Lower leg skin (tissue), 4 donors: ENCODE measurements around the gene PSMA7. TPM values are rescaled to one million over a fixed set of nuclear protein-coding genes. Genes with fewer than 3 reads are reported as not detected.

Source experiments
- DNase-seq, 2 donors: peaks; one replicate each; pipeline ENCODE4 v3.0.0-alpha.2; 2019; ENCODE audit warnings: low spot score in 2 of 2
- H3K4me3 ChIP-seq: fragments of 200-600 bp; sonication (generic); 2 replicates; pipeline ENCODE4 v1.5.1; 2017; ENCODE audit warnings: mild to moderate bottlenecking, low read depth; ENCODE audit not compliant: poor library complexity, severe bottlenecking
- POLR2A ChIP-seq, 2 donors: fragments of 450-650 bp; IDR thresholded peaks; one replicate each; pipeline ENCODE4 v1.6.1; 2016 to 2017; ENCODE audit warnings: antibody characterized with exemption in 2 of 2, mild to moderate bottlenecking in 1 of 2, moderate library complexity in 1 of 2
- WGBS, 2 donors: methylation state at CpG; one replicate each; pipeline ENCODE4 v1.1.5; 2018; 5-methylcytosine and 5-hydroxymethylcytosine counted together
- intact Hi-C: fragments of 100-400 bp; cut with DNase I; formaldehyde crosslinking; loops from one replicate; pipeline ENCODE4 v1.15.0; 2023; ENCODE audit warnings: low total_unique reads
- total RNA-seq, 4 donors: library from RNA; depleted of rRNA; stranded (reverse); fragments of >200 nt; gene quantifications; one replicate each; pipeline ENCODE4 v1.1.0, GENCODE V29; 2016
- TF ChIP-seq, protein P1 (sequence below), 3 donors: fragments of 450-650 bp; IDR thresholded peaks; one replicate each; pipeline ENCODE4 v1.5.1; 2016; ENCODE audit warnings: antibody characterized with exemption in 3 of 3, mild to moderate bottlenecking in 3 of 3, moderate library complexity in 2 of 3

PSMA7 gene
- total RNA-seq, 4 donors from 2014 or later = 200 to 240 (median 225) TPM

DNA sequence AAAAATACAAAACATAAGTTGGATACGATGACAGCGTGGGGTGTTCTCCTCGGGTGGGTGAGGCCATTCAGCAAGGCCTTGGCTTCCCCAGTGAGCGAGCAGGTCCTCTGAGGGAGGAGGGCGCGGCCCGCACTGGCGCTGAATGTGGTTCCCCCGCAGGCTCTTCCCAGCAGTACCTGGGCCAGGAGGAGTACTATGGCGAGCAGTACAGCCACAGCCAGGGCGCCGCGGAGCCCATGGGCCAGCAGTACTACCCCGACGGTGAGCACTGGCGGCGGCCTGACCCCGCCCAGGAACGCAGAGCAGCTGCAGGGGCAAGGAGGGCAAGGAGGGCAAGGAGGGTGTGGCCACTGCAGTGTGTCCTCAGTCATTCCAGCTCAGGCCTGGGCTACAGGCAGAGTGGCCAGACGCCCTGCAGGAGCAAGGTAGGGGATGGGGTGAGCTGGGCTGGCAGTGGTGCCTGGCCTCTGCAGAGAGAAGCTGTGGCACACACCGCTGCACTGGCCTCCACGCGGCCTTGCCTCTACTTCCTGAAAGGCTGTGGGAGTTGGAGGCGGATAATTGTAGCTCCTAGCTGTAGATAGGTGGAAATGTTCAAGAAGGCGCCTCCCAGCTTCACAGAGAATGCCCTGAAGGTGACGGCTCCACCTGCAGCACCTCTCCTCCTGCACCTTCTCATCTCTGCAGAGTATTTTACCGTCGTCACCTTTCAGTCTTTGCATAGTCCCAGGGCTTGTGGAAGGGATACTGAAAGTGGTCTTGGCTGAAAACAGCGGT lies 21.0 kb upstream of the PSMA7 start:
- TF ChIP-seq, protein P1, sequence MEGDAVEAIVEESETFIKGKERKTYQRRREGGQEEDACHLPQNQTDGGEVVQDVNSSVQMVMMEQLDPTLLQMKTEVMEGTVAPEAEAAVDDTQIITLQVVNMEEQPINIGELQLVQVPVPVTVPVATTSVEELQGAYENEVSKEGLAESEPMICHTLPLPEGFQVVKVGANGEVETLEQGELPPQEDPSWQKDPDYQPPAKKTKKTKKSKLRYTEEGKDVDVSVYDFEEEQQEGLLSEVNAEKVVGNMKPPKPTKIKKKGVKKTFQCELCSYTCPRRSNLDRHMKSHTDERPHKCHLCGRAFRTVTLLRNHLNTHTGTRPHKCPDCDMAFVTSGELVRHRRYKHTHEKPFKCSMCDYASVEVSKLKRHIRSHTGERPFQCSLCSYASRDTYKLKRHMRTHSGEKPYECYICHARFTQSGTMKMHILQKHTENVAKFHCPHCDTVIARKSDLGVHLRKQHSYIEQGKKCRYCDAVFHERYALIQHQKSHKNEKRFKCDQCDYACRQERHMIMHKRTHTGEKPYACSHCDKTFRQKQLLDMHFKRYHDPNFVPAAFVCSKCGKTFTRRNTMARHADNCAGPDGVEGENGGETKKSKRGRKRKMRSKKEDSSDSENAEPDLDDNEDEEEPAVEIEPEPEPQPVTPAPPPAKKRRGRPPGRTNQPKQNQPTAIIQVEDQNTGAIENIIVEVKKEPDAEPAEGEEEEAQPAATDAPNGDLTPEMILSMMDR (IDR thresholded peaks at IDR 0.05) = no peak
- no peak for TF ChIP-seq POLR2A (IDR thresholded peaks at IDR 0.05)
- intact Hi-C loops = no loop called here
- H3K4me3 ChIP-seq = no peak overlapping the region
- DNase-seq = no peak
- 81 to 84% methylated on average over 13 to 29 of the region's 29 CpGs for WGBS, 2 donors

DNA sequence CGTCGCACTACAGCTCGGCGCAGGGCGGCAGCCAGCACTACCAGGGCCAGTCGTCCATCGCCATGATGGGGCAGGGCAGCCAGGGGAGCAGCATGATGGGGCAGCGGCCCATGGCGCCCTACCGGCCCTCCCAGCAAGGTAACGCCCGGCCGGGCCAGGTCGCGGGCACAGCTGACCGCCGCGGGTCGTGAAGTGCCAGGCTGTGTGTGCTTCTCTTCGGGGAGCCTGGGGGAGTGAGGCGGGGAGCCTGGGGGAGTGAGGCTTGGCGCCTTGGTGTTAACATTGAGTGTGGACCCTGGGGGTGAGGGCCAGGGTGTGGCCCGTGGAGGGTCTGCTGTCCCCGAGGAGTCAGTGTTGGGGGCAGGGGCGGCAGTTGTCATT lies 20.3 kb upstream of the PSMA7 start:
- intact Hi-C loops = no loop called here
- TF ChIP-seq, protein P1 (IDR thresholded peaks at IDR 0.05) = no peak
- no peak for TF ChIP-seq POLR2A (IDR thresholded peaks at IDR 0.05)
- DNase-seq = no peak
- WGBS, 2 donors = 92 to 95% methylated on average over 17 to 25 of the region's 25 CpGs
- no peak overlapping the region for H3K4me3 ChIP-seq

DNA sequence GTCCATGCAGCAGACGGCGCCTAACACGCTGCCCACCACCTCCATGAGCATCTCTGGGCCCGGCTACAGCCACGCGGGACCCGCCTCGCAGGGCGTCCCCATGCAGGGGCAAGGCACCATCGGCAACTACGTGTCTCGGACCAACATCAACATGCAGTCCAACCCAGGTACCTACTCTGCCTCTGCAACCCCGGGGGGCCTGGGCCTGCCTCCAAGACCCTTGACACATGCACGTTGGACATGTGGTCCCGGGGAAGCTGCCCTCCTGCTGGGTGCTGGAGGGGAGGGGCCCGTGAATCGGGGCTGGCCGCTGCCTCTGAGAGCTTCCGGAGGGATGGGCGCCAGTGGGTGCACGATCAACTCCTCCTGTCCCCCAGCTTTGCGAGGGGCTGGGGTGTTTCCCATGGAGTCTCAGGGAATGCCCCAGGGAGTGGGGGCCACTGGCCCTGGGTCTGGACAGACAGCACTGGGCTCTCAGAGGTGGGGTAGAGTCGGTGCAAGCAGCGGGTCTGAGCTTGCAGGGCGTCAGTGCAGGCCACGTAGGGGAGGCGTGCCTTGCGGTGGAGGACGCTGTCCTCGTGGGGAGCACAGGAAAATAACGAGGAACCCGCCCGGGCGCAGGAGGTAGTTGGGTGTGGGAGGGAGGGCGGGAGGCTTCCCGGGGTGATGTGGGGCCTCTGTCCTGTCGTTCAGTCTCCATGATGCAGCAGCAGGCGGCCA lies 19.7 kb upstream of the PSMA7 start:
- TF ChIP-seq, protein P1 (IDR thresholded peaks at IDR 0.05) = no peak
- no peak for TF ChIP-seq POLR2A (IDR thresholded peaks at IDR 0.05)
- intact Hi-C loops = no loop called here
- 96 to 97% methylated on average over 38 of the region's 38 CpGs for WGBS, 2 donors
- H3K4me3 ChIP-seq = no peak overlapping the region
- no peak for DNase-seq

DNA sequence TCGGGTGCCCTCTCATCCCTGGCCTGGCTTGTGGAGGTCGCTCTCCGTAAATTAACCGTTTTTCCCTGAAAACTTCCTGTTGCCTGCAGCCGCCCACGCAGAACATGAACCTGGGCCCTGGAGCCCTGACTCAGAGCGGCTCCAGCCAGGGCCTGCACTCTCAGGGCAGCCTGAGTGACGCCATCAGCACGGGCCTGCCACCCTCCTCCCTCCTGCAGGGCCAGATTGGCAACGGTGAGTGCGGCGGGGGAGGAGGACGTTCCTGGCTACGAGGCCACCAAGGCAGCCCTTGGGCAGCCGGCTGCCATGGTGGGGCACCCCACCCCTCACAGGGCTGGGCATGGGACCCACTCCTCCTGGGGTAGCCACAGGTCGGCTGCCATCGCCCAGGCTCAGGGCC lies 18.2 kb upstream of the PSMA7 start:
- DNase-seq = no peak
- no peak overlapping the region for H3K4me3 ChIP-seq
- 65 to 72% methylated on average over 12 to 16 of the region's 17 CpGs for WGBS, 2 donors
- no peak for TF ChIP-seq POLR2A (IDR thresholded peaks at IDR 0.05)
- TF ChIP-seq, protein P1 (IDR thresholded peaks at IDR 0.05) = no peak
- intact Hi-C loops = no loop called here

DNA sequence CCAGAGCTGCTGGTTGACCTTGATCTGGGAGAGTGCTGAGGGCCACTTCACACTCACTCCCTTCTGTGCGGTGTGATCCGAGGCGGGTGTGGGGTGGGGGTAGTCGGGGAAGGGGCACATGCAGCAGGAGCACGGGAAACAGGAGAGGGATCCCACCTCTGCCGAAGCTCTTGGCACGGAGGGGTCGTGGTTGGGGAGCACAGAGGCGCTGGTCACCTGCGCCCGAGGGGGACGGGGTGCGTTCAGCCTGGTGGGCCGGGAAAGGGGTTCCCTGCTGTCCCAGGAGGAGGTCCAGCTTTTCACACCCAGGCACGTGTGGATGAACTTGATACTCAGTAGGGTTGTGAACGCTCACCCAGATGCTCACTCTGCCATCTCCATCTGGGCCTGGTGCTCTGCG lies 17.7 kb upstream of the PSMA7 start:
- DNase-seq = no peak
- TF ChIP-seq, protein P1 (IDR thresholded peaks at IDR 0.05) = no peak
- TF ChIP-seq POLR2A (IDR thresholded peaks at IDR 0.05) = no peak
- H3K4me3 ChIP-seq = no peak overlapping the region
- WGBS, 2 donors = 92 to 94% methylated on average over 15 to 17 of the region's 17 CpGs
- intact Hi-C loops = no loop called here
